CD4-positive, alpha-beta T cell treated with Interleukin-12 subunit alpha and Interleukin-12 subunit beta, for 1 hour (primary cell): ENCODE measurements around the gene MRPS2.
A peak's percentile ranks its signal among the peaks of the same experiment; 100 is the strongest.

Experiments used
- DNase-seq: peaks from one replicate; pipeline ENCODE4 v3.0.0-alpha.2; 2020

MRPS2 gene

DNA sequence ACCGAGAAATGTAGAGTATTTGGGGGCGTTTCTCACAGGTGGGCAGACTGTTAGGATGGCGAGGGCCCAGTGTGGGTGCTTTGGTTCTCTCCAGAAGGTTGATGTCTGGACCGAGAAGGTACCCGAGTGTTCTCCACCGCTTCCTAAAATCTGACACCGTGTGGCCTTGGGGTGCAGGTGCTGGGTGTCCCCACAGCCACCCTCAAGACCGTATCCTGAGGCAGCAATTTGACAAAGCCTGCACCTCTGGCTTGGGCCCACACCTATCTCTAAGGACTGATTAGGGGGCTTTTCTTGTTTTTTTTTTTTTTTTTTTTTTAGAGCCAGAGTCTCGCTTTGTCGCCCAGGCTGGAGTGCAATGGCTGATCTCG lies 19.6 kb upstream of the MRPS2 start:
- no peak for DNase-seq

DNA sequence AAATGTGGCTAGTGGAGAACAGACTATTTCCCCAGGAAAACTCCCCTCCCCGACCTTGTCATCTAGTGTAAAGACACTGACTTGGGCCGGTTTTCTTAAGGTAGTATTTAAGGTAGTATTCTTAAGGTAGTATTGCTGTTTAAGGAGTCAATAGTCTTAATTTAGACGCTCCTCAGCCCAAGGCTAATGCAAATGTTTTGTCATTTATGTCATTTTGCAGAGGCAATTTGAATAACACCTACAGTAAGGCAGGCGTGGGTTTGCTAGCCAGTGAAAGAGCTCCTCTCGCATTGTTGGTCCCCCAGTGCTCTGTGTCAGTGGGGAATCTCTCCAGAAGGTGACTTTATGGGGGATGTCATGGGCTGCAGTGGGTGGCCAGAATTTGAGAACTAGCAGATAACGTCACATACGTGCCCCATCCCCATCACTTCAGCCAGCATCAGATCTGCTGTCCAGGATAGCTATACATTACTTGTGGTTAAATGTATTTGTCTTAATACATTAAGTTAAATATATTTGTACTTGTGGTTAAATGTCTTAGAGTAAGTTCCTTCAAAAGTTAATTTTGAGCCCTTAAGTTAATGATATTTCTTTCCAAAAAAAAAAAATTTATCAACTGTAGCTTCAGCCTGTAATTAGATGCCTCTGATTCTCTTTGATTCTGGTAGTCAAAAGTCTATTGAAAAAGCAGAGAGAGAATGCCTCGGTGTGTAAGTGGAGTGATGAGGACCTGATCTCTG lies 18.3 kb upstream of the MRPS2 start:
- no peak for DNase-seq

DNA sequence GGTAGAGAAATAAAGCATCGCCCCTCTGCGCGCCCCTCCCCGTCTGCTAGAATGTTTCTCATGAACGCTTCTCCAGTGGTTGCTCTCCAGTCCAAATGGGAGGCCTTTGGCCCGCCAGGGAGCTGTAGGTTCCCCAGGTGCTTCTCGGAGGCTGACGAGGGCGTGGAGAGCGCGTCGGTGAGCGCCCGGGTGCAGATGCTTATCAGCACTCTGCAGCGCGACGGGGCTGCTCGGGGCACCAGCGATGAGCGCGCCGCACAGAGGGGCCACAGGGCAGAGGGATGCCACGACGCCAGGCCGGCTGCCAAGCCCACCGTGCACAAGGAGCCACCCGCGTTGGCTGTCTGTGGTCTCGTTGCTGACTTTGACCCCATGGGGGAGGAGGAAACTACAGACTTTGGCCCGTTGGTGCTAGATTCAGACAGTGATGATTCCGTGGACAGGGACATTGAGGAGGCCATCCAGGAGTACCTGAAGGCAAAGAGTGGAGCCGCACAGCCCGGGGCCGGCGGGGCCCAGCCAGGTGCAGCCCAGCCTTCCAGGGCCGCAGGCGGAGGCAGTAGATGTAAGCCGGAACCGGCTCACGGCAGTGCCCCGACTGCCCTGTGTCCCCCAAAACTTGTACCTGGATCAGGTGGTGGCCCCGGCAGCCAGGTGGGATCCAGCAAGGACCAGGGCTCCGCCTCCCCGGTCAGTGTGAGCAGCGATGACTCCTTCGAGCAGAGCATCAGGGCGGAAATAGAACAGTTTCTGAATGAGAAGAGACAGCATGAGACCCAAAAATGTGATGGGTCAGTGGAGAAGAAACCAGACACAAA lies 15.8 kb upstream of the MRPS2 start:
- no peak for DNase-seq

DNA sequence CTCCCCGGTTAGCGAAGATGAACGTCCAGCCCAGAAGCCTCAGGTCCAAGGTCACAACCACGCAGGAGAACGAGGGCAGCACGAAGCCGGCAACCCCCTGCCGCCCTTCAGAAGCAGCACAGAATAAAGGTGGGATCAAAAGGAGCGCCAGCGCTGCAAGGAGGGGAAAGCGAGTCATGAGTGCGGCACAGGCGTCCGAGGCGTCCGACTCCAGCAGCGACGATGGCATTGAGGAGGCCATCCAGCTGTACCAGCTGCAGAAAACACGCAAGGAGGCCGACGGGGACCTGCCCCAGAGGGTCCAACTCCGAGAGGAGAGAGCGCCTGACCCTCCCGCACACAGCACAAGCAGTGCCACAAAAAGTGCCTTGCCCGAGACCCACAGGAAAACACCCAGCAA lies 15.1 kb upstream of the MRPS2 start:
- DNase-seq, result no peak

DNA sequence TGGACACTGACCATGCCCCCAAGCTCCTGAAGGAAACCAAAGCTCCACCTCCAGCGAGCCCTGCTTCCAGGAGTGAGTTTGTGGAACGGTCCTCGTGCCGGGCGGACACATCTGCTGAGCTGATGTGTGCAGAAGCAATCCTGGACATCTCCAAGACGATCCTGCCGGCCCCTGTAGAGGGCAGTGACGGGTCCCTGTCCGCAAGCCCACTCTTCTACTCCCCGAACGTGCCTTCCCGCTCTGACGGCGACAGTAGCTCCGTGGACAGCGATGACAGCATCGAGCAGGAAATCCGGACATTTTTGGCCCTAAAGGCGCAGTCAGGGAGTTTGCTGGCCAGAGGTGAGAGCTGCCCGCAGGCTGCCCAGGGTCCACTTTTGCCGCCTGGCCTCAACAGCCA lies 14.7 kb upstream of the MRPS2 start:
- DNase-seq, result no peak

DNA sequence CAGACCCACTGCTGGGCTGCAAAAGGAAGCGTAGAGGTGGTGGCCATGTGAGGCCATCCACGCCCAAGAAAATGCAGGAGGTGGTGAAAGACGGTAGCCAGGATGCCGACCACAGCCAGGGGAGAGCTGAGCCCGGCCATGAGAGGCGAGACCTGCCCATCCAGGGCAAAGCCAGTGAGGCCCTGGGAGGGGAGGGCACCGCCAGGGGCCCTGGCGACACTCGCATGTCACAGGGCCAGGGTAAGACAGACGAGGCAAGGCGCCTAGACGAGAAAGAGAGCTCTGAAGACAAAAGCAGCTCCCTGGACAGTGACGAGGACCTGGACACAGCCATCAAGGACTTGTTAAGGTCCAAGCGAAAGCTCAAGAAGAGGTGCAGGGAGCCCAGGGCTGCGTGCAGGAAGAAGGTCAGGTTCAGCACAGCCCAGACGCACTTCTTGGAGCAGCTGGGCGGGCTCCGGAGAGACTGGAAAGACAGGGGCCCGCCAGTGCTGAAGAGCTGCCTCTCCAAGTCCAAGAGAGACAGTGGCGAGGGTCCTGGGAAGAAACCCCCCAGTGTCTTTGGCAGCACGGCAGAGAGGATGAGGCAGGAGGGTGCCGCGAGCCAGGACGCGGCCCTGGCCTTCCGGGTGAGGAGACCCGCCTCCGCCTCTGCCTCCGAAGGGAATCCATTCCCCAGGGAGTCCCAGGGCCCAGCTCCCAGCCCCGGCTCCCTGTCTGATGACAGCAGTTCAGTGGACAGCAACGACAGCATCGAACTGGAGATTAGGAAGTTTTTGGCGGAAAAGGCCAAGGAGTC lies 14.0 kb upstream of the MRPS2 start:
- no peak for DNase-seq

DNA sequence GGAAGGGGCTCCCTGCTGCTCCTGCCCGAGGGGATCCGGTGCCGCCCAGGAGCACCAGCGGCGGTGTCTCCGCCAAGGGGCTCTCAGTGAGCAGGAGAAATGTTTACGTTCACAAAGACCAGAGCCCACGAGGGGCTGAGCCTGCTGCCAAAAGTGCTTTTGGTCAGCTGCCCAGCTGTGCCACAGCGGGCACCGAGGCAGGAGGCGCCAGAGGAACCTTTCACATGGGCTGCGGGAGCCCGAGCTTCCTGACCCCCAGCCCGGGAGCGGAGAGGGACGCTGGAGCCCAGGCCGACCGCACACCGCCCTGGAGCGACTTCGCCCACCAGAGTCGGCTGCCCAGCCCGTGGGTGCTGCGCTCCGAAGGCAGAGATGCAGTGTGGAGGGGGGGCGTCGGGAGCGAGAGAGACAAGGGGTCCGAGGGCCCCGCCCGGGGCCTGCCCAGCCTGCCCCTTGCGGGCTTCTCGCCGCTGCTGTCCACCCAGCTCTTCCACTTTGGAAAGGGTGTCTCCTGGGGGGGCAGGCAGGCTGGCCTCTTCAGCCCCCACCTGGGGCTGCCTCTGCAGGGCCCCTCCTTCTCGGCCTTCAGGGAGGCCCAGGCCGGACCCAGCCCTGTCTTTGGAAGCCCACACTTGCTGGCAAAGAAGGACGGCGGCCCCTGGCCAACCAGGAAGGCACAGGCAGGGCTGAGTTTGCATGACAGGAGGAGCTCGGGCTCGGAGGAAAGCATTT lies 13.0 kb upstream of the MRPS2 start:
- DNase-seq, result no peak

DNA sequence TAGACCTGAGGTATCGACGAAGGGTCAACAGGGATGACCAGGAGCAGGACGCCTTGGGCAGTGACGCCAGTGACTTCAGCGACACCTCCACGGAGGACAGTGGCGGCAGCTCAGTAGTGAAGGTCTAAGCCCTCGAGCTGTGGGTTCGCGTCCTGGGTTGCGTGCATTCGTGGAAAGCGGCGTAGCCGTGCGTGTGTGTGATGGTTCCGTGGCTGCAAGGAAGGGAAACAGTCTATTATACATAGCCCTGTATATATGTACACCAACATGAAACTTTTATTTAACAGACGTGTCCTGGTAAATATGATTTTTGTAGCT lies 12.5 kb upstream of the MRPS2 start:
- no peak for DNase-seq

DNA sequence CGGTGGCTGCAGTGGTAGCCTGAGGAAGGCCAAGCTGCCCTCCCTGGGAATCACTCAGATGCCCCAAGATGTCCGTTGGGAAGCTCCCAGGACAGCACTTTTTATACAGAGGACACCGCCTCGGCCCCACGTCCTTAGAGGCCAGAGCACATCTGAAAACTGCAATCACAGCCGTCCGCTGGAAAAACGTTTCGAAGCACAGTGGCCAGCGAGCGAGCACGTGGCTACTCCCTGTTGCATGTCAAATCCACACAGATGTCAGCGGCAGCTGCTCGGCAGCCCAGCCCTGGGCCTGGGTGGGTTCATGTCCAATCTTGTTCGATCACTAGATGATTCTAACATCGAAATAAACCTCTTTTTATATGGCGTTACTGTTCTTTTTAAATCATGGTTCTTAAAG lies 12.0 kb upstream of the MRPS2 start:
- no peak for DNase-seq

DNA sequence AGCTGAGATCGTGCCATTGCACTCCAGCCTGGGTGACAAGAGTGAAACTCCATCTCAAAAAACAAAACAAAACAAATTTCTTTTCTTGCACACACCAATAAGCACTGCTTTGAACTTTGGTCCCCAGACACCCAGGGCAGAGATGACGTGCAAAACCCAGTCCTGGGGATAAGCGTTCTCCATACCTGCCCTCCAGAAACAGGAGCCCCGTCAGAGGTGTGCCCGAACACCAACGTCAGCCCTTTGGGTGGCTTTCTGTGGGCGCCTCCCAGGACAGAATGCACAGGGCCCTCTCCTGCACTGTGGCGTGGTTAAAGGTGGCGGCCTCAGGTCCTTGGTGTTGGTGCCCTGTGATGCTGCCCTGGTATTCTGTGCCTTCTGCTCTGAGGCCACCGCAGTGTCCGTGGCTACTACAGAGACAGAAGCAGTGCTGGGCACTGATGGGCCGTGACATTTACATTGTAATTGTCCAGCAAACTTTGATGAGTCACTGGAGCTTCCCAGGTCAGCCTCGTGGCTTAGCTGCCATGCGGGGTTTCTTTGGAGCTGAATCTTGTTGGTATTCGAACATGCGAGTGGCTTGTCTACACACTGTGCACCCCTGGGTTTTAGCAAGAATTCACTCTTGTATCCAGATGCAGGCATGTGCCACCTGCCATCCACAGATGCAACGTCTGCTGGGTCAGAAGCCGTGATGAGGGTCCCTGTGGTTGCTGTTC lies 11.1 kb upstream of the MRPS2 start:
- no peak for DNase-seq

DNA sequence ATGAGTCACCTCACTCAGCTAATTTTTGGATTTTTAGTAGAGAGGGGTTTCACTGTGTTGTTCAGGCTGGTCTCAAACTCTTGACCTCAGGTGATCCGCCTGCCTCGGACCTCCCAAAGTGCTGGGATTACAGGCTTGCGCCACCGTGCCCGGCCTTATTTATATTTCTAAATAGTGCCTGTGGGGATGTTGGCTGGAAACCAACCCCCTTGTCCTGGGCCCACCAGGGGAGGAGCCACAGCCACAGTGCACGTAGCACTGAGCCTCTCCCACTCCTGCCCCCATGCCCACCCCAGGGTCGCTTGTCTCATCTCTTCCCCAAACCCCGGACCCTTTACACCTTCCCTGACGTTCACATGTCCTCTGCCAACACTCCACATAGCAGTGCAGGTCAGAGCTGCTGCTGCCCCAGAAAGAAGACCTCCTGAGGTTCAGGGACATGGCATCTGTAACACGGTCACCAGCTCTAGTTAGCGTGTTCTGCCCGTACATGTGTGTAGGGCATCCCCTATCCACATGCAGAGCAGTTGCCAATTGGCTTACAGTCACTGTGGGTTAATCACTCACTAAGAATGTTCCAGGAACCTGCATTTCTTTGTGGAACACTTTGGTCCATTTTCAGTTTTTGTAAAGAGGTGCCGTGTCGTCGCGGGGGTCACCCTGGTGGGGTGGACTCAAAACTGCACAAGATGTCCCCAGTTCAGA lies 10.2 kb upstream of the MRPS2 start:
- DNase-seq, result no peak

DNA sequence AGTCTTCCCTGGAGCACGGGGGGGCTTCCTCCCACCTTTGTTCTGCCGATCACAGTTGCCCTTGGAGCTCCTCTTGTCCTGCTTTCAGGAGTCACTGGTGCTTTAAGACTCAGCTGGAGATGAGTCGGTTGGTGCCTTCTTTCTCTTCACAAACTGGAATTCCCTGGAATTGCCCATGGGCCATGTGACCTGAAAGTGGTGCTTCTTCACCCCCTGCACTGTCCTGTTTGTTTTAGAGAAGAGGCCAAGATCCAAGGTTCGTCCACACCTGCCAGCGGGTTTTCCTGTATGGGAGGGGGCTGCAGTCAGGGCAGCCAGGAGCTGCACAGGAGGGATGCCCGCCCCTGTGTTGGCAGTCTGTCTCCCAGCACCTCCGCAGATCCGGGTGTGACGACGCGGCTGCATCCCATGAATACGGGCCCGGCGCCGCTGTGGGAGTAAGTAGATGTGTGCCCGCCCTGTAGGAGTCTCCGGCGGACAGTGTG lies 9.5 kb upstream of the MRPS2 start:
- DNase-seq, result no peak

DNA sequence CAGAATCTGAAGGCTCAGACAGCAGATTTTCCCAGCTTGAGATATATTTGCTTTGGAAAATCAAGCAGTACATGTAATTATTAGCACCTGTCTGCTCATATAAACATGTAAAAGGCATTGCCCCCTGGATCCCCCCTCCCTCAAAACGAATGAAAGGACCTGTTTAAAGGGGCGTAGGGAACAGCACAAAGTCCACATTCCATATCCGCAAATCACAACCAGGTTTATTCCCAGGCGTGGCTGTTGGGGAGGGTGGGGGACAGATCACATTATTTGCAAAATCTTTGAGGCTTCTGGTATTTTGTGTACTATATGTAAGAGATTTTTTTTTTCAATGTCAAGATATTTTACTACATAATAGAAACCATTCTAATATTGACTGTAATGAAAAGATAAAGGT lies 8.7 kb upstream of the MRPS2 start:
- DNase-seq, result no peak

DNA sequence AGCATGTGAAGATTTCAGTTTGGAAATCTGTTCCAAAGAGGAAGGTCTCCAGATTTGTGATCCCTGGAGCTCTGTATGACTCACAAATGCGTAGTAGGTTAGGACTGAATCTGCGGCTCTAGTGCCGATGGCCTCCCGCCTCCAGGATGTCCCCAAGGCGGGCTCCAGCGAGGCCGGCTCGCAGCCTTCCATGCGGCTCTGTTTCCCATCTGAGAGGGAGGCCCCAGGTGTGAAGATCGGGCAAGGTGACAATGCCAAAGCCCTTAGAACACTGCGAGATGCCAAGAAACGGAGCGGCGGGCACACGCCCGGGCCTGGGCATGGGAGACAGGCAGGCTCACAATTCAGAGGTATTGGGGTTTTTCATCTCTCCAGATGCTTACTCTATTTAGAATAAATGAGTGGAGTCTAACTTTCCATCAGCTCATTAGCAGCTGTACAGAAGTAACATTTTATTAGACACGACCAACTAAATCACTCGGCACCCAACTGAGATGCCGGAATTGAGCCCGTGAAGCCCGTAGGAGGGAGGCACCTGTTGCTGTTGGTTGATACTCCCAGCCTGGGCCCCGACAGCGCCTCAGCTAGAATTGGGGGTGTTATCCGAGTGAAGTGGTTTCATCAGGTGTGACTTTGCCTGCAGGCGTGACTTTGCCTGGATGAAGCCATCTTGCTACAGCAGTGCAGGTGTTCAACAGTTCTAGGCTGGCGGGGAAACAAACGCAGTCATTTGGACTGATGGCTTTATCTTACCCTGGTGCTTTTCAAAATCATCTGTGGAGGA lies 7.4 kb upstream of the MRPS2 start:
- no peak for DNase-seq

DNA sequence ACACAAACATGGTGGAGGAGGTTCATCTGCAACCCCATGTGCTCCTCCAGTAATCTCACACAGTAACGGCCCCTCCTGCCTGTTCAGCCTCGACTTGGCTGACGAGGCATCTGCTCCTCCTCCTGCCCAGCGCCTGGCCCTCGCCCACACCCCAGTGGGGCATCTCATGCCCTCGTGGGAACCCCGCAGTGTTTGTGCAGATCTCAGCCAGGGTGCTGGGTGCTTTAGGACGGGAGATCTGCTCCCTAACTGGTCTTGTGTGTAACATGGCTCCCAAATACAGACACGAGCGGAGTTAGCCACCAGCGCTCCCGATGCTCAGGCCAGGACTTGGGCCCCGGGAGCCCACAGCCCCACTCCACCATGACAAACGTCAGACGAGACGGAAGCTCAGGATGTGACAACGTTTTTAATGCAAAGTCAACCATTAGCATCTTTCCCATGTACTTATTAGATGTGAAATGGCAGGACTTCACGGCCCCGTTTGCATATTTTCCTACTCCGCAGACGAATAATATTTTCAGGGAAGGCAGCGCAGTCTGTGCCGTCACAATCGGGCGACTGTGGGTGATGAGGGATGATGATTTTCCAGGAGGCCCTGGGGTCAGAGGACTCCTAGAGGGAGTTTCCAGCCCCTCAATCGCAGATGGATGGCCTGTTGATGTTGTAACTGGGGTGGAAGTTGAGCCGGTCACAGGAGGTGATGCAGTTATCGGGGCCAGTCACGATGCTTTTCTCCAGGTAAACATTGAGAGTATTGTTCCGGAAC lies 5.5 kb upstream of the MRPS2 start:
- no peak for DNase-seq

DNA sequence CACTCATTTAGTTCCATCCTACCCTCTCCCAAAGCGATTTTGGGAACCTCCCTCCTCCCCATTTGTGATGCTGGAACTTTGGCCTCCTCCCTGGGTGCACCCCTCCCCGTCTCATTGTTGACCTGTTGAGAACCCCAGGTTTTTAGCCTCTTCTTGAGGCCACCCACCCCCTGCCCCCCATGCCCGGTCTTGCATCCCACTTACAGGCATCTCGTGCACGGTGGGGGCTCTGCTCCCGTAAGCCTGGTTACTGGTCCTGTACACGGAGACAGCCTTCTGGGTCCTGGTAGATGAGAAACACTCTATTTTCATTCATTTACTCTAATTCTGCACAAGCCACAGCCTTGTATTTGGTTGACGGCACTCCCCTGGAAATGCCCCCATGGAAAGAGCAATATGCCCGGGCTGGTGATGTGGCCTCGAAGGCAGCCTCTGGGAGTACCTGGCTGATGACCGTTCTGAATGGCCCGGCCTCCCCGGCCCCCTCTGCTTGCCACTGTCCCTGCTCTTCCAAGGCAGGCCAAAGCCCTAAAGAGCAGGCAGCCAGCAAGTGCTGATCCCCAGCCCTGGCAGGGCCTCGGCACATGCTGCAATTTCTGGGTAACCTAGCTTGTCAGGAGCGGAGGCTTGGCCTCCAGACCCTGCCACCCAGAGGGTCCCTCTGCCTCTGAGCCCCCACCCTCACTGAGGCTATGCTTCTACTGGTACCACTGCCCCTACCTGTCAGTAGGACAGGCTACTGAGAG lies 1.9 kb upstream of the MRPS2 start:
- no peak for DNase-seq

DNA sequence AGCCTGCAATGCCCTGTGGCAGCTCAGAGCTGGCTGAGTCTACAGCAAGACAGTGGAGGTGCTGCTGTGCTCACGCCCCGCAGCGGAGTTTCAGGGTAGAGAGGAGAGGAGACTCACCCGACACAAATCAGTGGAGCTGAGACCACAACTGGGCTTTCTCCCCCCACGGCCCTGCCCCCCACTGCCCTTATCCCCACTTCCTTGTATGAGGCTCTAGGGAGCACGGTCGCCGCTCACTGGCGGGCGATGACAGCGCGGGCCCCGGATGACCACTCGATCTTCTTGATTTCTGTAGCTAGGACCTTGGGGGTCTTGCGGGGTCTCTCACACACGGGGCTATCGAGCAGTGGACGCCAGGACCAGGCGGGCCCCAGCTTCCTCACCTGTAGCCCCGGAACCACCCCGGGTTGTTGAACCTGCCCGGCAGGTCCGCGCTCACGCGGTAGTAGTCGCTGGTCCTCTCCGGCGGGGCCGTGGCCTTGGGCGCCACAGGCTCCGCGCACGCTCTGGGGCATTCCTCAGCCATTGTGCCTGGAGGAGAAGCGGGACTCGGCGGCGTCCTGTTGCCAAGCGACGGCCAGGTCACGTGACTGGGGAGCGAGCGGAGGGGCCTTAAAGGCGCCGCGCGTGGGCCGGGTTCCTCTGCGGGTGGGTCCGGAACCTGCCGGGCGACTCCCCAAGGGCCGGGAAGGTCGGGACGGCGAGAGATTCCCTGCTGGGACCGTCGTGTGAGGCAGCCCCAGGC lies 984 bp upstream of the MRPS2 start:
- peak; percentile 90 for DNase-seq

DNA sequence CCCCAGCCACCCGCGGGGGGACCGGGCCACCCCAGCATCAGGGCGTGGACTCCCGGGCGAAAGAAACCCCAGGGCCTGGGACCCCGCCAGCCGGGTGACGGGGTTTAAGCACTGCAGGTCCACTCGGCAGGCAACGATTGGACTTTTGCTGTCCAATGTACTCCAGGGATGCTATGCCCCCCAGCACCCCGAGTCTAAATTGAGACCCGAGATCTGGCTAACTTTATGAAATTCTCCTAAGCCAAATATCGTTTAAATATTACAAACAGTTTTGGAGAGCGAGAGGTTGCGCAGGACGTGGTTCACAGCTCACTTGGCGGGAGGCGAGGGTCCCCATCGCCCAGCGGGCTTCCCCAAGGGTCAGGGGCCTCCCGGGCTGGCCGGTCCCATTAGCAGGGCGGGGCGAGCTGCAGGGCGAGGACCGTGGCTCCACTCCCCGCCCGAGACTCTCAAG lies 384 bp upstream of the MRPS2 start:
- DNase-seq, result no peak
